ENCODE data around the gene SFXN5.
A peak's percentile ranks its signal among the peaks of the same experiment; 100 is the strongest.
"Not testable (repeated sequence)": the region's sequence is repeated elsewhere in the genome, so short reads cannot be mapped to it uniquely, and the experiment has no call there.

The SFXN5 gene

GRCh38 chr2:73076701-73077423 is 5.3 kb upstream of the SFXN5 start:
- DNase-seq = no peak

DNA sequence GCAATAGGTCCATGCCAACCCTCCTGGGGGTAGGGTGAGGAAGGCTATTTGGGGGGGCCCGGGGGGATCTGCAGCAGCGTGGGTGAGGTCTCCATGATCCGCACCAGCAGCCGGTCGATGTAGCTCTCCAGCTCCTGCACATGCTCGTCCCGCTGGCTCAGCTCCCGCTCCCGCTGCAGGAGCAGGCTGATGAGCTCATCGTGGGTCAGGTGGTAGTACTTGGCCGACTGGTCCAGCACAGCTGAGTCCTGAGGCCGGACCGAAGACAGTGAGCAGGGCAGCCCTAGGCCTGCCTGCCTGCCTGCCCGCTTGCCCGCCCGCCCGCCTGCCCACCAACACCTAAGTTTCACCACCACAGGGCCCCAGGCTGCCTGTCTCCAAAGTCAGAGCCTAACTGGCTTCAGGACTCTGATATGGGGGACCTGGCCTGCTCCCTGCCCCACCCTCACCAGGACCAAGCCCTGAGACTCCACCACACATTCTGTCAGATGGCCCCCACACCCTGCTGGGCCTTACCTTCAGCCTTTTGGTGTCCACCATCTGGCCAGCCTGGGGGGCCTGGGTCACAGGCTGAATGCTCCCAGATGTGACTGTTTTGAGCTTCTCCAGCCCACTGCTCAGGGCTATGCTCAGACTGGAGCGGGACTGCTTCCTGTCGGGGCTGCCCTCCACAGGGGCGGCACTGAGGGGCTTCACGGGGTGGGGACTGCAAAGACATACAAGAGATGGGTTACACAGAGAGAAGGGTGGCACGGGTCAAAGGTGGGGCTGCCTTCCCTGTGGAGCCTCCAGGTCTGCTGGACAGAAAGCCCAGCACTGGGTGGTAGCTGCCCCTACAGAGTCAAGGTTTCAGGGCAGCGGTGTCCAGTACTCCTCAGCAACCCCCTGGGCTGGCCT is 4.2 kb upstream of the SFXN5 start:
- DNase-seq = peak; percentile 93 to 94

GRCh38 chr2:73074110-73075069 is 2.9 kb upstream of the SFXN5 start:
- no peak for DNase-seq

DNA sequence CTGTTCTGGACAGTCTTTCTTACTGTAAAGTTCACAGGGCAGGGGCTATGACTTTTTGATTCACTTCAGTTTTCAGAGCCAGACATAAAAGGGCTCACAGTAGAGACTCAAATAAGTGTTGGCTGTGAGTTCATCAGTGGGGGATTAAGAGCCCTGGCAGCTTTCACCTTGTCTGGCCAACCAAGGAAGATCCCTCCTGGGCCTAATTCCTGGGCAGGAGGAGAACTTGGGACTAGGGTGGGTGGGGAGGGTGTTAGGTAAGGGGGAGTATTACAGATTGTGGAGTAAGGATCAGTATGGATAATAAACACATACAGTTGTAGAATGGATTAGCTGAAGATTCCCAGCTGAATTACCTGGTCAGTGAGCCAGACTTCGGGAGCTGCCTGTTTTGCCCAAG is 904 bp upstream of the SFXN5 start:
- no peak for DNase-seq

DNA sequence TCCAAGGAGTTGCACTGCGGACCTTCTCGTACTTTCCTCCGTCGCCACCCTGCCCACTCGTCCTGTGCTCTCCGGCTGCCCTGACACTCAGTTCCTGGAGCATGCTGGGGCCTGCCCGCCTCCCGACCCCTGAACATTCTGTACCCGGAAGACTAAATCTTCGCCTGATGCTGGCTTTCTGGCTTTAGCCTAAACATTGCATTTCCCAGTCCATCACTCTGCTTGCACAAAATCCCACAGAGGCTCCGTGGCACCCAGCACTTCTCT is 550 bp upstream of the SFXN5 start:
- DNase-seq = no peak

GRCh38 chr2:73070643-73071359 is 711 bp downstream of the SFXN5 start:
- no peak for DNase-seq

DNA sequence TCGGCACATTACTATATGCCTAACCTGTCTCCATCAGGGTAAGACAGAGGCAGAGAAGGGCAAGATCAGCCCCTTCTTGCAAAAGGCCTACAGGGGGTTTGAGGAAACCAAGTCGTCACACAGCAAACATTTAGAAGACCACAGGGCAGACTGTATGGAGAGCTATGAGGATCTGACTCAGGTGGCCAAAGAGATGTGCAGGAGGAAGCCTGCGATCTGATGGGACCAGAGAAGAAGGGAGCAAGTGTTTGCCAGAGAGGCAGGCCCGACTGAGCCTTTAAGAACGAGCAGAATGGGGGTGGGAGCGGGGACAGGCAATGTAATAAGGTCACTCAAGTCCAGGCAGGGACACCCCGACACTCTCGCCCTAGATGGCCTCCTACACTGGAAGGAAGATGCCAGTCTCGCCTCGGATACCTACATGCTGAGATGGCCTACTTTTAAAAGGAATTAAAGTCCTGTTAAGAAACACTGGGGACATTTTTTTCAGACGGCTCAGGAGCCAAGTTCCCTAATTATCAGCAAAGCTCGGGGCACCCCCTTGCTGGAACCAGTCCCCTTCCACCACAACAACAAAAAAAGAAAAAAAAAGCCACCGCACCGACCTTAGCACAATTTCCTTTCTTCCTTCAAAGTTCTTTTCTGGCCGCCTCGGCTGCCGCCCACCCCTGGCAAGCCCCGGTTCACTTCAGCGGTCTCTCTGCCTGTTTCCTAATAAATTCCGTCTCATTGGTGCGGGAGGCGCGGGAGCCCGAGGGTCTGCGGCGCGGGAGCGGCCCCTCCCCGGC is 1.5 kb downstream of the SFXN5 start:
- DNase-seq = no peak

GRCh38 chr2:73069041-73069854 is 2.3 kb downstream of the SFXN5 start:
- DNase-seq = no peak

- no peak for DNase-seq
These were observed 3.4 kb downstream of the SFXN5 start for GRCh38 chr2:73068147-73068546.

DNA sequence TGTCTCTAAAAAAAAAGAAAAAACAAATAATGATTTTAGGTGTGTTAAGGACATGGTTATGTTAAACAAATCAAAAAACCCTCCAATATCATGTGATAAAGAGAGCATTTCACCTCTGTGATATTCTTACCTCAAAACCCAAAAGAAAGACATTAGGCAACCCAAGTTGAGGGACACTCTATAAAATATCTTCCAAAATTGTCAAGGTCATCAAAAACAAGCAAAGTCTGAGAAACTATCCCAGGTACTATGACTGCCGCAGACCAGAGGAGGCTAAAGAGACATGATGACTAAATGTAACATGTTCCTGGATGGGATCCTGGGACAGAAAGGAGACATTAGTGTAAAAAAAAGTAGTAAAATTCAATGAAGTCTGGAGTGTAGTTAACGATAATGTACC is 4.5 kb downstream of the SFXN5 start:
- DNase-seq = no peak

DNA sequence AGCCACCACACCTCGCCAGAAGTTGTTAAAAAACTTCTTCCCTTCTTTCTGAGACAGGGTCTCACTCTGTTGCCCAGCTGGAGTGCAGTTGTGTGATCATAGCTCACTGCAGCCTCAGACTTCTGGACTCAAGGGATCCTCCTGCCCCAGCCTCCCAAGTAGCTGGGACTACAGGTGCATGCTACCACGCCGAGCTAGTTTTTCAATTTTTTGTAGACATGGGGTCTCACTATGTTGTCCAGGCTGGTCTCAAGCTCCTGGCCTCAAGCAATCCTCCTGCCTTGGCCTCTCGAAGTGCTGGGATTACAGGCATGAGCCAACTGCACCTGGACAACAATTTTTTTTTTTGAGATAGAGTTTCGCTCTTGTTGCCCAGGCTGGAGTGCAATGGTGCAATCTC is 6.4 kb downstream of the SFXN5 start:
- not testable (repeated sequence) for DNase-seq

DNA sequence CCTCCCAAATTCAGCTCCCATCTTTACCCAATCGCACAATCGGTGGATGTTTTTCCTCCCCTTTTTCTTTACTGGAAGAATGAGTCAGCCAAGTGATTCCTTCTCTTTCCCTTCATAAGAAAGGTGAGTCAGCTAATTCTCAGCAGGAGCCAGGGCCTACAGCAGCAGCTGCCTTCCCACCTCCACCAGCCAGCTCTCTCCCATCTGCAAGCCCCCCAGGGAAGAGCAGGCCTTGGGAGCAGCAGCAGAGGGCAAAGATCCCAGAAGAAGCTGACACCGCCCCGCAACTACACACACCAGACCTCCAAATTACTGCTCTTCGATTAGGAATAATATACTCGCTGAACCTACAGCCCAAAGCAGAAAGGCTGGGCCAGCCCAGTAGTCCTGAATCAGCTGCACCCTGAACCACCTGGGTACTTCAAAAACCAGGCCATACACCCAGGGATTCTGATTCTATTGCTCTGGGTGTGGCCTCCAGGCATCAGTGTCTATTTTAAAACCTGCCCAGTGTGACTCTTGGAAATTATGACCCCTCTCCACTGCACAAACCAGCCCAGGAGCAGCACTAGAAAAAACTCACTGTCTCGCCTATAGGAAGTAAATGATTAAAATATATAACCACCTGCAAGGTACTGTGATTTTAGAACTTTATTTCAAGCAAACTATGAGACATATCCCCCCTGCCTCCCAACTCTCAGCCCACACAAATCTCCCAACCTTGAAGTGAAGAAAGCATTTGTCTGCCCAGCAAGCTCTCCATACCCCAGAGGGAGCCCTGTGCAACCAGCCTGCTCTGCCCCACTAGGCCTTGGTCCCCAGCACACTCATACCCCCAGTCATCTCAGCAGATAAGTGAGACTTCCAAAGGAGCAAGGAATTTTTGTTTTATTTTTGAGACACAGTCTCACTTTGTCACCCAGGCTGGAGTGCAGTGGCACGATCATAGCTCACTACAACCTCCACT is 7.3 kb downstream of the SFXN5 start:
- DNase-seq = no peak

GRCh38 chr2:73063472-73063871 is 8.0 kb downstream of the SFXN5 start:
- DNase-seq = no peak

GRCh38 chr2:73059106-73059505 is 12.4 kb downstream of the SFXN5 start:
- no peak for DNase-seq

- no peak for DNase-seq
These were observed 16.5 kb downstream of the SFXN5 start for GRCh38 chr2:73054980-73055379.

- DNase-seq = no peak
These were observed 18.0 kb downstream of the SFXN5 start for GRCh38 chr2:73053316-73054114.

- DNase-seq = no peak
These were observed 21.4 kb downstream of the SFXN5 start for GRCh38 chr2:73050121-73050545.

GRCh38 chr2:73043929-73044832 is 27.3 kb downstream of the SFXN5 start:
- no peak for DNase-seq

Data from cerebellar nuclear complex (tissue), 1 donor.